IMR-90 (cell line): ENCODE data around the gene LMBRD2. TPM values are rescaled to one million over a fixed set of nuclear protein-coding genes. Genes with fewer than 3 reads are reported as not detected.

ENCODE experiments used
- ATAC-seq: fragments of 200-7000 bp; cut with Tn5 transposase; 2 replicates; pipeline ENCODE4 v1.9.1; 2020; ENCODE audit warnings: low read depth, mild to moderate bottlenecking, moderate library complexity
- BruUV-seq: library from RNA; stranded (reverse); fragments of 400-500 nt; replicated peaks from 2 replicates; lab custom pipeline; 2021; lab: Mats Ljungman, UMichigan
- CTCF ChIA-PET: fragments of 300-600 bp; formaldehyde crosslinking; extraction: SDS; loops from one replicate; lab custom pipeline; 2021; ENCODE audit warnings: antibody characterized with exemption; lab: Yijun Ruan, JAX
- POLR2A ChIA-PET: fragments of 300-600 bp; sonication (Branson Sonifier 250); formaldehyde crosslinking; loops from one replicate; lab custom pipeline; 2022; ENCODE audit warnings: antibody characterized with exemption; ENCODE audit not compliant: unreplicated experiment; lab: Charles Lee
- DNase-seq: peaks from one replicate; pipeline ENCODE4 v3.0.0; 2013
- H2AFZ ChIP-seq: replicated peaks from 2 replicates; pipeline ENCODE3; 2013; ENCODE audit warnings: low read length, mild to moderate bottlenecking; ENCODE audit not compliant: poor library complexity
- H2AK5ac ChIP-seq: 2 replicates; pipeline ENCODE4 v1.6.1; 2013; ENCODE audit warnings: low read depth, low read length, inconsistent platforms
- H2AK9ac ChIP-seq: replicated peaks from 2 replicates; pipeline ENCODE3; 2013; ENCODE audit warnings: mild to moderate bottlenecking, low read depth, low read length, moderate library complexity; ENCODE audit not compliant: poor library complexity
- H2BK120ac ChIP-seq: 2 replicates; pipeline ENCODE4 v1.6.1; 2013; ENCODE audit warnings: low read depth, low read length, inconsistent platforms
- H2BK15ac ChIP-seq: 3 replicates; pipeline ENCODE4 v1.6.1; 2013; ENCODE audit warnings: low read depth, low read length, inconsistent platforms
- H2BK20ac ChIP-seq: 2 replicates; pipeline ENCODE4 v1.6.1; 2013; ENCODE audit warnings: low read depth, mild to moderate bottlenecking, inconsistent platforms, low read length, moderate library complexity
- H2BK5ac ChIP-seq: 2 replicates; pipeline ENCODE4 v1.6.1; 2013; ENCODE audit warnings: mild to moderate bottlenecking, low read depth, low read length, inconsistent platforms; ENCODE audit not compliant: poor library complexity, severe bottlenecking
- H3K14ac ChIP-seq: replicated peaks from 2 replicates; pipeline ENCODE4 v1.6.1; 2013; ENCODE audit warnings: low read depth, low read length, inconsistent platforms
- H3K18ac ChIP-seq: 2 replicates; pipeline ENCODE4 v1.6.1; 2013; ENCODE audit warnings: low read depth, low read length, control low read depth
- H3K23ac ChIP-seq: 2 replicates; pipeline ENCODE4 v1.6.1; 2013; ENCODE audit warnings: low read depth, low read length, inconsistent platforms
- H3K27ac ChIP-seq: 2 replicates; pipeline ENCODE4 v1.5.1; 2013; ENCODE audit warnings: mild to moderate bottlenecking, control low read depth, low read length; ENCODE audit not compliant: insufficient read depth
- H3K27me3 ChIP-seq: 2 replicates; pipeline ENCODE4 v1.6.1; 2013; ENCODE audit warnings: low read length; ENCODE audit not compliant: control insufficient read depth, insufficient read depth
- H3K36me3 ChIP-seq: 2 replicates; pipeline ENCODE4 v1.6.1; 2013; ENCODE audit warnings: low read length, mixed read lengths; ENCODE audit not compliant: control insufficient read depth, insufficient read depth
- H3K4ac ChIP-seq: 2 replicates; pipeline ENCODE4 v1.6.1; 2013; ENCODE audit warnings: low read depth, low read length, inconsistent platforms
- H3K4me1 ChIP-seq: 2 replicates; pipeline ENCODE4 v1.6.1; 2013; ENCODE audit warnings: low read length, mixed read lengths; ENCODE audit not compliant: control insufficient read depth, insufficient read depth
- H3K4me2 ChIP-seq: 2 replicates; pipeline ENCODE4 v1.6.1; 2013; ENCODE audit warnings: low read depth, mild to moderate bottlenecking, control low read depth, low read length, moderate library complexity
- H3K4me3 ChIP-seq: 2 replicates; pipeline ENCODE4 v1.5.1; 2013; ENCODE audit warnings: low read depth, mild to moderate bottlenecking, control low read depth, low read length, moderate library complexity; ENCODE audit not compliant: insufficient read depth
- H3K56ac ChIP-seq: 2 replicates; pipeline ENCODE4 v1.6.1; 2013; ENCODE audit warnings: low read length, inconsistent platforms; ENCODE audit not compliant: insufficient read depth; ENCODE audit errors: extremely low read depth
- H3K79me1 ChIP-seq, 2 experiments: 2 replicates each; pipeline ENCODE4 v1.6.1; 2013; ENCODE audit warnings: low read length in 2 of 2, inconsistent platforms in 1 of 2, low read depth in 1 of 2
- H3K9ac ChIP-seq: 2 replicates; pipeline ENCODE4 v1.6.1; 2013; ENCODE audit warnings: low read depth, low read length, control low read depth
- H3K9me1 ChIP-seq: 2 replicates; pipeline ENCODE4 v1.6.1; 2013; ENCODE audit warnings: low read length, inconsistent platforms; ENCODE audit not compliant: insufficient read depth
- H3K9me3 ChIP-seq: 2 replicates; pipeline ENCODE4 v1.6.1; 2013; ENCODE audit warnings: low read length; ENCODE audit not compliant: control insufficient read depth, insufficient read depth
- H4K20me1 ChIP-seq: 2 replicates; pipeline ENCODE4 v1.6.1; 2013; ENCODE audit warnings: low read length, inconsistent platforms; ENCODE audit not compliant: insufficient read depth
- H4K5ac ChIP-seq: 2 replicates; pipeline ENCODE4 v1.6.1; 2013; ENCODE audit warnings: mild to moderate bottlenecking, low read depth, low read length, control low read depth
- H4K8ac ChIP-seq, 2 experiments: 2 replicates each; pipeline ENCODE4 v1.6.1; 2013; ENCODE audit warnings: low read depth in 2 of 2, low read length in 2 of 2, control low read depth in 1 of 2, inconsistent platforms in 1 of 2
- H4K91ac ChIP-seq: 2 replicates; pipeline ENCODE4 v1.6.1; 2013; ENCODE audit warnings: low read depth, low read length, inconsistent platforms; ENCODE audit not compliant: insufficient read depth
- BHLHE40 ChIP-seq: fragments of 150-350 bp; IDR thresholded peaks from 2 replicates; pipeline ENCODE4 v1.6.1; 2016; ENCODE audit warnings: mild to moderate bottlenecking, low read depth, low read length
- CEBPB ChIP-seq: IDR thresholded peaks from 2 replicates; pipeline ENCODE4 v1.6.1; 2012; ENCODE audit warnings: low read depth, low read length, improper control_type of control experiment
- CHD1 ChIP-seq: IDR thresholded peaks from 2 replicates; pipeline ENCODE4 v1.6.1; 2012; ENCODE audit warnings: low read depth, low read length, improper control_type of control experiment
- CTCF ChIP-seq: conservative IDR thresholded peaks from 2 replicates; pipeline ENCODE4 v1.5.1; 2012; ENCODE audit warnings: mild to moderate bottlenecking, low read depth, low read length, improper control_type of control experiment
- ELK1 ChIP-seq: fragments of 150-350 bp; IDR thresholded peaks from 2 replicates; pipeline ENCODE4 v1.6.1; 2016; ENCODE audit warnings: low read depth, mild to moderate bottlenecking, low read length, moderate library complexity, borderline replicate concordance
- FOS ChIP-seq: fragments of 150-350 bp; IDR thresholded peaks from 2 replicates; pipeline ENCODE4 v1.6.1; 2016; ENCODE audit warnings: low read depth, low read length
- MAZ ChIP-seq: IDR thresholded peaks from 2 replicates; pipeline ENCODE4 v1.6.1; 2012; ENCODE audit warnings: low read depth, mild to moderate bottlenecking, low read length, improper control_type of control experiment, moderate library complexity, borderline replicate concordance
- MXI1 ChIP-seq: IDR thresholded peaks from 2 replicates; pipeline ENCODE4 v1.6.1; 2012; ENCODE audit warnings: low read depth, mild to moderate bottlenecking, low read length, moderate library complexity, borderline replicate concordance
- NFE2L2 ChIP-seq: fragments of 150-350 bp; IDR thresholded peaks from 2 replicates; pipeline ENCODE4 v1.6.1; 2016; ENCODE audit warnings: low read depth, mild to moderate bottlenecking, low read length
- POLR2A ChIP-seq: IDR thresholded peaks from 2 replicates; pipeline ENCODE4 v1.6.1; 2012; ENCODE audit warnings: mild to moderate bottlenecking, low read depth, low read length
- RAD21 ChIP-seq: IDR thresholded peaks from 2 replicates; pipeline ENCODE4 v1.6.1; 2012; ENCODE audit warnings: low read length, improper control_type of control experiment
- RCOR1 ChIP-seq: IDR thresholded peaks from 2 replicates; pipeline ENCODE4 v1.6.1; 2012; ENCODE audit warnings: mild to moderate bottlenecking, low read length, improper control_type of control experiment; ENCODE audit not compliant: insufficient replicate concordance
- RFX5 ChIP-seq: IDR thresholded peaks from 2 replicates; pipeline ENCODE4 v1.8.0; 2012; ENCODE audit warnings: low read depth, mild to moderate bottlenecking, low read length, moderate library complexity
- SMC3 ChIP-seq: fragments of 150-350 bp; IDR thresholded peaks from 2 replicates; pipeline ENCODE4 v1.6.1; 2016; ENCODE audit warnings: low read depth, mild to moderate bottlenecking, antibody characterized with exemption, low read length, moderate library complexity
- USF2 ChIP-seq: fragments of 150-350 bp; IDR thresholded peaks from 2 replicates; pipeline ENCODE4 v1.6.1; 2017; ENCODE audit warnings: mild to moderate bottlenecking, antibody characterized with exemption, low read length, low read depth
- WGBS, 2 experiments: methylation state at CpG; one replicate each; pipeline versions ENCODE4 v1.1.5 to v1.1.7; 2013; ENCODE audit warnings: missing lambda C conversion rate in 2 of 2; ENCODE audit not compliant: insufficient read length in 1 of 2; ENCODE audit errors: extremely low coverage in 2 of 2; 5-methylcytosine and 5-hydroxymethylcytosine counted together
- dilution Hi-C: fragments of 300-500 bp; cut with HindIII; formaldehyde crosslinking; loops from one replicate; pipeline ENCODE4 v1.14.3; 2018; ENCODE audit warnings: low sequenced_read_pairs; ENCODE audit not compliant: unreplicated experiment
- in situ Hi-C: fragments of 300-500 bp; cut with MboI; formaldehyde crosslinking; loops from 3 replicates; pipeline ENCODE4 v1.14.3; 2019; ENCODE audit warnings: low sequenced_read_pairs, inconsistent platforms, mixed read lengths
- intact Hi-C: fragments of 100-400 bp; cut with micrococcal nuclease; formaldehyde crosslinking; loops from 2 replicates; pipeline ENCODE4 v1.10.0; 2022
- polyA plus RNA-seq, 3 experiments: library from polyadenylated mRNA; depleted of rRNA; stranded (reverse); fragments of >200 nt; gene quantifications; 2 replicates each; pipeline ENCODE4 v1.2.3, GENCODE V29; 2012; ENCODE audit warnings: low replicate concordance in 1 of 3
- total RNA-seq: library from RNA; depleted of rRNA; stranded (reverse); fragments of >200 nt; gene quantifications from 2 replicates; pipeline ENCODE4 v1.2.3, GENCODE V29; 2012

The LMBRD2 gene
- total and polyA plus RNA-seq, 2 of the 4 experiments (the other 2 are of a cell fraction): 1.8 to 5.2 TPM

GRCh38 chr5:36055984-36056383, 95.7 kb downstream of the LMBRD2 start:
- Histone ChIP-seq H3K4ac (no peak overlapping the region), H4K20me1 (no peaks in the 10 kb centered on the region), H3K36me3 (no peaks in the 10 kb centered on the region), H3K4me2 (no peak overlapping the region), H3K9me3 (no peaks in the 10 kb centered on the region), H3K23ac (no peak overlapping the region), H3K27me3 (no peaks in the 10 kb centered on the region), H4K8ac (no peak overlapping the region), H4K5ac (no peak overlapping the region), H4K91ac (no peak overlapping the region), H2BK5ac (no peak overlapping the region), H3K9ac (no peak overlapping the region), H2BK20ac (no peak overlapping the region), H2AFZ (no peak overlapping the region), H2BK120ac (no peak overlapping the region), H3K4me1 (no peaks in the 10 kb centered on the region), H3K79me1 (no peaks in the 10 kb centered on the region), H3K14ac (no peak overlapping the region), H3K18ac (no peak overlapping the region), H2AK9ac (no peak overlapping the region), H3K56ac (no peak overlapping the region), H2BK15ac (no peak overlapping the region), H3K4me3 (no peak overlapping the region), H3K9me1 (no peaks in the 10 kb centered on the region), H3K27ac (no peak overlapping the region), H2AK5ac (no peak overlapping the region)
- dilution Hi-C loops: no loop called here
- DNase-seq (no peak), ATAC-seq (no peak)
- in situ Hi-C loops: no loop called here
- no peak for TF ChIP-seq SMC3
- TF ChIP-seq RAD21: no peak
- TF ChIP-seq MAZ: no peak
- no peak for TF ChIP-seq NFE2L2
- TF ChIP-seq CTCF: no peak
- TF ChIP-seq RCOR1: no peak
- no peak for TF ChIP-seq CEBPB
- TF ChIP-seq POLR2A: no peak
- no peak for TF ChIP-seq MXI1
- no peak for TF ChIP-seq CHD1
- TF ChIP-seq BHLHE40: no peak
- no peak for TF ChIP-seq RFX5
- TF ChIP-seq ELK1: no peak
- no peak for TF ChIP-seq USF2
- no peak for TF ChIP-seq FOS
- ChIA-PET CTCF (no interaction called here), POLR2A (no interaction called here)
- BruUV-seq: no TSS peak
- no CpG with 5 or more reads among the region's 5 CpGs for WGBS, 2 experiments
- intact Hi-C loops: no loop called here
